H1 (cell line): ENCODE results near the gene S1PR1. TPM values are rescaled to one million over a fixed set of nuclear protein-coding genes. Genes with fewer than 3 reads are reported as not detected.

Source experiments
- ASH2L ChIP-seq: fragments of 200-600, 300-600 bp; sonication (generic); IDR thresholded peaks from one replicate; pipeline ENCODE4 v1.7.1; 2017; ENCODE audit warnings: low read length
- JUND ChIP-seq: IDR thresholded peaks from 2 replicates; pipeline ENCODE4 v1.6.1; 2011; ENCODE audit warnings: mild to moderate bottlenecking, improper control_type of control experiment, low read length
- RBBP5 ChIP-seq: IDR thresholded peaks from 2 replicates; pipeline ENCODE4 v1.7.1; 2012; ENCODE audit warnings: low read depth, mild to moderate bottlenecking, inconsistent platforms, low read length, moderate library complexity, borderline replicate concordance
- RFX5 ChIP-seq: IDR thresholded peaks from 2 replicates; pipeline ENCODE4 v1.6.1; 2011; ENCODE audit warnings: low read depth, low read length, improper control_type of control experiment, borderline replicate concordance
- RXRA ChIP-seq: IDR thresholded peaks from 2 replicates; pipeline ENCODE4 v1.6.1; 2011; ENCODE audit warnings: low read depth, mild to moderate bottlenecking, low read length, moderate library complexity; ENCODE audit not compliant: insufficient read depth
- SAP30 ChIP-seq: fragments of 300-600 bp; sonication (generic); IDR thresholded peaks from 2 replicates; pipeline ENCODE4 v1.7.1; 2012; ENCODE audit warnings: low read length, moderate library complexity, mild to moderate bottlenecking, inconsistent platforms; ENCODE audit not compliant: insufficient read depth, insufficient replicate concordance
- SIX5 ChIP-seq: IDR thresholded peaks from 2 replicates; pipeline ENCODE4 v1.6.1; 2011; ENCODE audit warnings: mild to moderate bottlenecking, low read depth, low read length
- SP4 ChIP-seq: IDR thresholded peaks from 2 replicates; pipeline ENCODE4 v1.6.1; 2012; ENCODE audit warnings: low read length, inconsistent platforms
- TEAD4 ChIP-seq: IDR thresholded peaks from 2 replicates; pipeline ENCODE4 v1.6.1; 2012; ENCODE audit warnings: low read depth, low read length, inconsistent platforms, mixed read lengths
- polyA plus RNA-seq, 7 experiments: library from polyadenylated mRNA; depleted of rRNA in 3 of 7; stranded (reverse) in 5 of 7; unstranded in 2 of 7; fragments of >200 nt in 5 of 7; fragments of 200-250 nt in 2 of 7; gene quantifications; 1 replicate in 5 of 7; 2 replicates in 1 of 7; 4 replicates in 1 of 7; pipeline versions ENCODE4 v1.2.1 to v1.2.3, GENCODE V29; 2011 to 2013; ENCODE audit warnings: missing spikeins in 2 of 7, mixed read lengths in 2 of 7
- total RNA-seq: library from RNA; stranded (reverse); fragmentation: NEBNext Ultra II Directional; extraction: Animal tissue kit (Norgen Biotek cat#: 25700); gene quantifications from 2 replicates; pipeline ENCODE4 v1.2.1, GENCODE V29; 2021
- TF ChIP-seq, protein P1 (sequence below): fragments of 300-600 bp; sonication (generic); IDR thresholded peaks from 2 replicates; pipeline ENCODE4 v1.7.1; 2012; ENCODE audit warnings: low read length, moderate library complexity, mild to moderate bottlenecking, inconsistent platforms; ENCODE audit not compliant: insufficient replicate concordance
- TF ChIP-seq, protein P2 (sequence below): IDR thresholded peaks from 2 replicates; pipeline ENCODE4 v1.6.1; 2012; ENCODE audit warnings: inconsistent platforms

S1PR1 gene
- total and polyA plus RNA-seq, 2 of the 8 experiments (the other 6 are each of a cell fraction or from before 2014, with no cell fraction given), result 3.5 to 5.5 TPM

DNA sequence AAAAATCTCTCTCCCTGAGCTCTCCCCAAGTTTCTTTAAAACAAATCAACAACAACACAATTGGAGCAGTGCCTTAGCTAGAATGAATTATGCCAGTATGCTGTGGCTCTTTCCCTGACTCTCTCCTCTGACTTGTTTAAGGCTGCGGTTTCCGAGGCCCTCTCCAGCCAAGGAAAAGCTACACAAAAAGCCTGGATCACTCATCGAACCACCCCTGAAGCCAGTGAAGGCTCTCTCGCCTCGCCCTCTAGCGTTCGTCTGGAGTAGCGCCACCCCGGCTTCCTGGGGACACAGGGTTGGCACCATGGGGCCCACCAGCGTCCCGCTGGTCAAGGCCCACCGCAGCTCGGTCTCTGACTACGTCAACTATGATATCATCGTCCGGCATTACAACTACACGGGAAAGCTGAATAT is 1.9 kb downstream of the S1PR1 start (continued):
- TF ChIP-seq, protein P1, sequence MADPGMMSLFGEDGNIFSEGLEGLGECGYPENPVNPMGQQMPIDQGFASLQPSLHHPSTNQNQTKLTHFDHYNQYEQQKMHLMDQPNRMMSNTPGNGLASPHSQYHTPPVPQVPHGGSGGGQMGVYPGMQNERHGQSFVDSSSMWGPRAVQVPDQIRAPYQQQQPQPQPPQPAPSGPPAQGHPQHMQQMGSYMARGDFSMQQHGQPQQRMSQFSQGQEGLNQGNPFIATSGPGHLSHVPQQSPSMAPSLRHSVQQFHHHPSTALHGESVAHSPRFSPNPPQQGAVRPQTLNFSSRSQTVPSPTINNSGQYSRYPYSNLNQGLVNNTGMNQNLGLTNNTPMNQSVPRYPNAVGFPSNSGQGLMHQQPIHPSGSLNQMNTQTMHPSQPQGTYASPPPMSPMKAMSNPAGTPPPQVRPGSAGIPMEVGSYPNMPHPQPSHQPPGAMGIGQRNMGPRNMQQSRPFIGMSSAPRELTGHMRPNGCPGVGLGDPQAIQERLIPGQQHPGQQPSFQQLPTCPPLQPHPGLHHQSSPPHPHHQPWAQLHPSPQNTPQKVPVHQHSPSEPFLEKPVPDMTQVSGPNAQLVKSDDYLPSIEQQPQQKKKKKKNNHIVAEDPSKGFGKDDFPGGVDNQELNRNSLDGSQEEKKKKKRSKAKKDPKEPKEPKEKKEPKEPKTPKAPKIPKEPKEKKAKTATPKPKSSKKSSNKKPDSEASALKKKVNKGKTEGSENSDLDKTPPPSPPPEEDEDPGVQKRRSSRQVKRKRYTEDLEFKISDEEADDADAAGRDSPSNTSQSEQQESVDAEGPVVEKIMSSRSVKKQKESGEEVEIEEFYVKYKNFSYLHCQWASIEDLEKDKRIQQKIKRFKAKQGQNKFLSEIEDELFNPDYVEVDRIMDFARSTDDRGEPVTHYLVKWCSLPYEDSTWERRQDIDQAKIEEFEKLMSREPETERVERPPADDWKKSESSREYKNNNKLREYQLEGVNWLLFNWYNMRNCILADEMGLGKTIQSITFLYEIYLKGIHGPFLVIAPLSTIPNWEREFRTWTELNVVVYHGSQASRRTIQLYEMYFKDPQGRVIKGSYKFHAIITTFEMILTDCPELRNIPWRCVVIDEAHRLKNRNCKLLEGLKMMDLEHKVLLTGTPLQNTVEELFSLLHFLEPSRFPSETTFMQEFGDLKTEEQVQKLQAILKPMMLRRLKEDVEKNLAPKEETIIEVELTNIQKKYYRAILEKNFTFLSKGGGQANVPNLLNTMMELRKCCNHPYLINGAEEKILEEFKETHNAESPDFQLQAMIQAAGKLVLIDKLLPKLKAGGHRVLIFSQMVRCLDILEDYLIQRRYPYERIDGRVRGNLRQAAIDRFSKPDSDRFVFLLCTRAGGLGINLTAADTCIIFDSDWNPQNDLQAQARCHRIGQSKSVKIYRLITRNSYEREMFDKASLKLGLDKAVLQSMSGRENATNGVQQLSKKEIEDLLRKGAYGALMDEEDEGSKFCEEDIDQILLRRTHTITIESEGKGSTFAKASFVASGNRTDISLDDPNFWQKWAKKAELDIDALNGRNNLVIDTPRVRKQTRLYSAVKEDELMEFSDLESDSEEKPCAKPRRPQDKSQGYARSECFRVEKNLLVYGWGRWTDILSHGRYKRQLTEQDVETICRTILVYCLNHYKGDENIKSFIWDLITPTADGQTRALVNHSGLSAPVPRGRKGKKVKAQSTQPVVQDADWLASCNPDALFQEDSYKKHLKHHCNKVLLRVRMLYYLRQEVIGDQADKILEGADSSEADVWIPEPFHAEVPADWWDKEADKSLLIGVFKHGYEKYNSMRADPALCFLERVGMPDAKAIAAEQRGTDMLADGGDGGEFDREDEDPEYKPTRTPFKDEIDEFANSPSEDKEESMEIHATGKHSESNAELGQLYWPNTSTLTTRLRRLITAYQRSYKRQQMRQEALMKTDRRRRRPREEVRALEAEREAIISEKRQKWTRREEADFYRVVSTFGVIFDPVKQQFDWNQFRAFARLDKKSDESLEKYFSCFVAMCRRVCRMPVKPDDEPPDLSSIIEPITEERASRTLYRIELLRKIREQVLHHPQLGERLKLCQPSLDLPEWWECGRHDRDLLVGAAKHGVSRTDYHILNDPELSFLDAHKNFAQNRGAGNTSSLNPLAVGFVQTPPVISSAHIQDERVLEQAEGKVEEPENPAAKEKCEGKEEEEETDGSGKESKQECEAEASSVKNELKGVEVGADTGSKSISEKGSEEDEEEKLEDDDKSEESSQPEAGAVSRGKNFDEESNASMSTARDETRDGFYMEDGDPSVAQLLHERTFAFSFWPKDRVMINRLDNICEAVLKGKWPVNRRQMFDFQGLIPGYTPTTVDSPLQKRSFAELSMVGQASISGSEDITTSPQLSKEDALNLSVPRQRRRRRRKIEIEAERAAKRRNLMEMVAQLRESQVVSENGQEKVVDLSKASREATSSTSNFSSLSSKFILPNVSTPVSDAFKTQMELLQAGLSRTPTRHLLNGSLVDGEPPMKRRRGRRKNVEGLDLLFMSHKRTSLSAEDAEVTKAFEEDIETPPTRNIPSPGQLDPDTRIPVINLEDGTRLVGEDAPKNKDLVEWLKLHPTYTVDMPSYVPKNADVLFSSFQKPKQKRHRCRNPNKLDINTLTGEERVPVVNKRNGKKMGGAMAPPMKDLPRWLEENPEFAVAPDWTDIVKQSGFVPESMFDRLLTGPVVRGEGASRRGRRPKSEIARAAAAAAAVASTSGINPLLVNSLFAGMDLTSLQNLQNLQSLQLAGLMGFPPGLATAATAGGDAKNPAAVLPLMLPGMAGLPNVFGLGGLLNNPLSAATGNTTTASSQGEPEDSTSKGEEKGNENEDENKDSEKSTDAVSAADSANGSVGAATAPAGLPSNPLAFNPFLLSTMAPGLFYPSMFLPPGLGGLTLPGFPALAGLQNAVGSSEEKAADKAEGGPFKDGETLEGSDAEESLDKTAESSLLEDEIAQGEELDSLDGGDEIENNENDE, result no peak
- TF ChIP-seq JUND (no peak), ASH2L (no peak), SIX5 (no peak), SP4 (no peak), TEAD4 (no peak), RBBP5 (no peak), RXRA (peak; percentile 67; the same call in 1 of the 2 replicates), SAP30 (no peak), RFX5 (no peak)
- TF ChIP-seq, protein P2, sequence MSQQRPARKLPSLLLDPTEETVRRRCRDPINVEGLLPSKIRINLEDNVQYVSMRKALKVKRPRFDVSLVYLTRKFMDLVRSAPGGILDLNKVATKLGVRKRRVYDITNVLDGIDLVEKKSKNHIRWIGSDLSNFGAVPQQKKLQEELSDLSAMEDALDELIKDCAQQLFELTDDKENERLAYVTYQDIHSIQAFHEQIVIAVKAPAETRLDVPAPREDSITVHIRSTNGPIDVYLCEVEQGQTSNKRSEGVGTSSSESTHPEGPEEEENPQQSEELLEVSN, result no peak
